ENCODE measurements around the gene DPM3. TPM values are rescaled to one million over a fixed set of nuclear protein-coding genes. Genes with fewer than 3 reads are reported as not detected.

Gene DPM3
- total and polyA plus RNA-seq, 2 of the 13 experiments (the other 11 are each of a cell fraction or from before 2014, with no cell fraction given): 23.2 to 53.4 TPM

DNA sequence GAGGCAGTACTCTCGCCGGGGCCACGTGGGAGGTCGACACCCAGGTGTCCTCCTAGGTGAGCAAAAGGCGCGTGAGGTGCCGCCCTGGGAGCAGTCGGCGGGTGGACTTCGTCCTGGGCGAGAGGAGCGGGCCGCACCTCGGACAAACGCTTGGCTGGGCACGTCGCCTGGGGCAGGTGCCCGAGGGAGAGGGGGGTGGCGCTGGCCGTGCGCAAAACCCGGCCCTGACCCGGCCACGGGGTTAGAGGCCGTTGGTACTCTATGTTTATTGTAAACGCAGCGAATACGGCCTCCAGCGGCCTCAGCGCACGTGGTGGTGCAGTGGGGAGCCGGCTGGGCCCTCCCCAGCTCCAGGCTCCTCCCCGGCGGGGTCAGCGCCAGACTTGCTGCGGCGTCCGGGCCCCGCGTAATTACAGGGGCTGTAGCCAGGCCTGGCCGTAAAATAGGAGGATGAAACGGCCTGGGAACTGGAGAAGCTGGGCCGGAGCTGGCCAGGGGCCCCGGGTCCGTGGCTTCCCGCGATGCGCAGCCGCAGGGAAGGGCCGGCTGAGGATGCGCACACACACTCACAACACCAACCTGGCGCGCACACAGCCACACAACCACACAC, 14.3 kb downstream of the DPM3 start (continued):
- TF ChIP-seq TBL1XR1 (IDR thresholded peaks at IDR 0.05; ENCODE audit: borderline replicate concordance, low read length, partially characterized antibody) (peak; percentile 81), ZNF75D (CRISPR knock-in tag; IDR thresholded peaks at IDR 0.05; ENCODE audit: borderline replicate concordance) (no peak), WIZ (CRISPR knock-in tag; IDR thresholded peaks at IDR 0.05) (peak; percentile 44), ZMYM3 (CRISPR knock-in tag; IDR thresholded peaks at IDR 0.05) (peak; percentile 83), SRY (CRISPR knock-in tag; IDR thresholded peaks at IDR 0.05) (peak; percentile 45; the same call in 1 of the 2 replicates), MXI1 (IDR thresholded peaks at IDR 0.05; ENCODE audit: borderline replicate concordance, low read depth, low read length) (peak; percentile 96; the same call in 2 of the 3 replicates), ZNF160 (CRISPR knock-in tag; IDR thresholded peaks at IDR 0.05) (peak; percentile 75; the same call in 1 of the 2 replicates), ZMYM2 (CRISPR knock-in tag; IDR thresholded peaks at IDR 0.05) (peak; percentile 94), MED8 (CRISPR knock-in tag; IDR thresholded peaks at IDR 0.05; ENCODE audit: insufficient replicate concordance) (peak; percentile 98), U2AF1 (optimal IDR thresholded peaks at IDR 0.05; ENCODE audit: low read depth, low read length) (peak; percentile 80), ZNF562 (CRISPR knock-in tag; IDR thresholded peaks at IDR 0.05; ENCODE audit: borderline replicate concordance) (no peak), CREB1 (IDR thresholded peaks at IDR 0.05) (peak; percentile 14; the same call in 1 of the 2 replicates), CREB1 (CRISPR knock-in tag; IDR thresholded peaks at IDR 0.05) (no peak), ZKSCAN5 (CRISPR knock-in tag; IDR thresholded peaks at IDR 0.05) (peak; percentile 66; the same call in 1 of the 2 replicates), ZNF451 (CRISPR knock-in tag; IDR thresholded peaks at IDR 0.05) (no peak), GTF3A (CRISPR knock-in tag; conservative IDR thresholded peaks at IDR 0.05) (no peak), RXRB (CRISPR knock-in tag; IDR thresholded peaks at IDR 0.05; ENCODE audit: borderline replicate concordance) (peak; percentile 99), GFI1 (CRISPR knock-in tag; IDR thresholded peaks at IDR 0.05; ENCODE audit: borderline replicate concordance) (peak; percentile 85), FOXO1 (CRISPR knock-in tag; IDR thresholded peaks at IDR 0.05) (peak; percentile 97), PLRG1 (conservative IDR thresholded peaks at IDR 0.05) (no peak), ZNF432 (CRISPR knock-in tag; IDR thresholded peaks at IDR 0.05; ENCODE audit: borderline replicate concordance) (no peak; the same call in 1 of the 2 replicates), RFX1 (IDR thresholded peaks at IDR 0.05) (no peak)
- TF ChIP-seq, protein P1, sequence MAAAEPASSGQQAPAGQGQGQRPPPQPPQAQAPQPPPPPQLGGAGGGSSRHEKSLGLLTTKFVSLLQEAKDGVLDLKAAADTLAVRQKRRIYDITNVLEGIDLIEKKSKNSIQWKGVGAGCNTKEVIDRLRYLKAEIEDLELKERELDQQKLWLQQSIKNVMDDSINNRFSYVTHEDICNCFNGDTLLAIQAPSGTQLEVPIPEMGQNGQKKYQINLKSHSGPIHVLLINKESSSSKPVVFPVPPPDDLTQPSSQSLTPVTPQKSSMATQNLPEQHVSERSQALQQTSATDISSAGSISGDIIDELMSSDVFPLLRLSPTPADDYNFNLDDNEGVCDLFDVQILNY (CRISPR knock-in tag; conservative IDR thresholded peaks at IDR 0.05): peak; percentile 33; the same call in 1 of the 2 replicates
- TF ChIP-seq, protein P2, sequence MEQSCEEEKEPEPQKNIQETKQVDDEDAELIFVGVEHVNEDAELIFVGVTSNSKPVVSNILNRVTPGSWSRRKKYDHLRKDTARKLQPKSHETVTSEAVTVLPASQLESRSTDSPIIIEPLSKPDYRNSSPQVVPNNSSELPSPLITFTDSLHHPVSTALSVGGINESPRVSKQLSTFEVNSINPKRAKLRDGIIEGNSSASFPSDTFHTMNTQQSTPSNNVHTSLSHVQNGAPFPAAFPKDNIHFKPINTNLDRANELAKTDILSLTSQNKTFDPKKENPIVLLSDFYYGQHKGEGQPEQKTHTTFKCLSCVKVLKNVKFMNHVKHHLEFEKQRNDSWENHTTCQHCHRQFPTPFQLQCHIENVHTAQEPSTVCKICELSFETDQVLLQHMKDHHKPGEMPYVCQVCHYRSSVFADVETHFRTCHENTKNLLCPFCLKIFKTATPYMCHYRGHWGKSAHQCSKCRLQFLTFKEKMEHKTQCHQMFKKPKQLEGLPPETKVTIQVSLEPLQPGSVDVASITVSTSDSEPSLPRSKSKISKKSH (CRISPR knock-in tag; IDR thresholded peaks at IDR 0.05; ENCODE audit: borderline replicate concordance): peak; percentile 83
- TF ChIP-seq, protein P3, sequence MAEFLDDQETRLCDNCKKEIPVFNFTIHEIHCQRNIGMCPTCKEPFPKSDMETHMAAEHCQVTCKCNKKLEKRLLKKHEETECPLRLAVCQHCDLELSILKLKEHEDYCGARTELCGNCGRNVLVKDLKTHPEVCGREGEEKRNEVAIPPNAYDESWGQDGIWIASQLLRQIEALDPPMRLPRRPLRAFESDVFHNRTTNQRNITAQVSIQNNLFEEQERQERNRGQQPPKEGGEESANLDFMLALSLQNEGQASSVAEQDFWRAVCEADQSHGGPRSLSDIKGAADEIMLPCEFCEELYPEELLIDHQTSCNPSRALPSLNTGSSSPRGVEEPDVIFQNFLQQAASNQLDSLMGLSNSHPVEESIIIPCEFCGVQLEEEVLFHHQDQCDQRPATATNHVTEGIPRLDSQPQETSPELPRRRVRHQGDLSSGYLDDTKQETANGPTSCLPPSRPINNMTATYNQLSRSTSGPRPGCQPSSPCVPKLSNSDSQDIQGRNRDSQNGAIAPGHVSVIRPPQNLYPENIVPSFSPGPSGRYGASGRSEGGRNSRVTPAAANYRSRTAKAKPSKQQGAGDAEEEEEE (CRISPR knock-in tag; IDR thresholded peaks at IDR 0.05; ENCODE audit: borderline replicate concordance): peak; percentile 97
- TF ChIP-seq, protein P4, sequence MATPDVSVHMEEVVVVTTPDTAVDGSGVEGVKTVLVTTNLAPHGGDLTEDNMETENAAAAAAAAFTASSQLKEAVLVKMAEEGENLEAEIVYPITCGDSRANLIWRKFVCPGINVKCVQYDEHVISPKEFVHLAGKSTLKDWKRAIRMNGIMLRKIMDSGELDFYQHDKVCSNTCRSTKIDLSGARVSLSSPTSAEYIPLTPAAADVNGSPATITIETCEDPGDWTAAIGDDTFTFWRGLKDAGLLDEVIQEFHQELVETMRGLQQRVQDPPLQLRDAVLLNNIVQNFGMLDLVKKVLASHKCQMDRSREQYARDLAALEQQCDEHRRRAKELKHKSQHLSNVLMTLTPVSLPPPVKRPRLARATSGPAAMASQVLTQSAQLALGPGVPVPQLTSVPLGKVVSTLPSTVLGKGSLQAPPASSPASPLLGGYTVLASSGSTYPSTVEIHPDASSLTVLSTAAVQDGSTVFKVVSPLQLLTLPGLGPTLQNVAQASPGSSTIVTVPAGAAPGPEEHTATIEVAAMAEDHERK (CRISPR knock-in tag; IDR thresholded peaks at IDR 0.05; ENCODE audit: low read depth): peak; percentile 48
